Ishikawa (cell line): ENCODE results near the gene TMEM94.

Experiments used
- CEBPB ChIP-seq: IDR thresholded peaks from 2 replicates; pipeline ENCODE4 v1.6.1; 2012
- CREB1 ChIP-seq: IDR thresholded peaks from 2 replicates; pipeline ENCODE4 v1.6.1; 2012; ENCODE audit warnings: low read depth
- EGR1 ChIP-seq: IDR thresholded peaks from 2 replicates; pipeline ENCODE4 v1.6.1; 2012
- EP300 ChIP-seq: IDR thresholded peaks from 2 replicates; pipeline ENCODE4 v1.6.1; 2012; ENCODE audit warnings: borderline replicate concordance
- FOXM1 ChIP-seq: IDR thresholded peaks from 2 replicates; pipeline ENCODE4 v1.6.1; 2012; ENCODE audit warnings: low read depth, borderline replicate concordance
- NFIC ChIP-seq: IDR thresholded peaks from 2 replicates; pipeline ENCODE4 v1.6.1; 2012
- RAD21 ChIP-seq: IDR thresholded peaks from 2 replicates; pipeline ENCODE4 v1.6.1; 2012; ENCODE audit warnings: low read depth
- TAF1 ChIP-seq: IDR thresholded peaks from 2 replicates; pipeline ENCODE4 v1.6.1; 2012; ENCODE audit warnings: low read depth, mild to moderate bottlenecking
- TCF12 ChIP-seq: IDR thresholded peaks from 2 replicates; pipeline ENCODE4 v1.6.1; 2012; ENCODE audit warnings: low read depth
- TEAD4 ChIP-seq: IDR thresholded peaks from 2 replicates; pipeline ENCODE4 v1.6.1; 2012
- YY1 ChIP-seq: IDR thresholded peaks from 2 replicates; pipeline ENCODE4 v1.6.1; 2012; ENCODE audit warnings: low read depth
- ZBTB7A ChIP-seq: IDR thresholded peaks from 2 replicates; pipeline ENCODE4 v1.6.1; 2012; ENCODE audit warnings: low read depth
- TF ChIP-seq, protein P1 (sequence below): IDR thresholded peaks from 2 replicates; pipeline ENCODE4 v1.6.1; 2012
- TF ChIP-seq, protein P2 (sequence below): IDR thresholded peaks from 2 replicates; pipeline ENCODE4 v1.6.1; 2012
- TF ChIP-seq, protein P3 (sequence below): IDR thresholded peaks from 2 replicates; pipeline ENCODE4 v1.6.1; 2012; ENCODE audit warnings: low read depth, mild to moderate bottlenecking

TMEM94 gene

DNA sequence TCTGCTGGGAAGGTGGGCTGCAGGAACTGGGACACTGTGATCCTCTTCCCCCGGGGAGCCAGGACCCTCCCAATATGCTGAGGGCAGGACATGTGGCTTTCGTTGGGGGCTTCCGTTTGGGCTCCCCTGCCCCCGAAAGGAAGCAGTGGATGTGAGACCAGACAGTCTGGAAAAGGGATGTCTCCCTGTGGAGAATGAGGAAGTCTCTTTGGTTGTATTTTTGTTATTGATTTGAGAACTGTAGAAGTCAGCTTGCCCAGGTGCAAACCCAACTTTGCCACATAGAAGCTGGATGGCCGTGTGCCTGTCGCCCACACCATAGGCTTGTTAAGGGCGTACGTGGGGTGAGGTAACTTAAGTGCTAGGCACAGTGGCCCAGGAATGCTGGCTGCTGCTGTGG lies 87.8 kb downstream of the TMEM94 start:
- TF ChIP-seq TAF1: no peak
- no peak for TF ChIP-seq ZBTB7A
- TF ChIP-seq FOXM1: no peak
- no peak for TF ChIP-seq YY1
- no peak for TF ChIP-seq EGR1
- no peak for TF ChIP-seq TCF12
- no peak for TF ChIP-seq EP300
- no peak for TF ChIP-seq RAD21

DNA sequence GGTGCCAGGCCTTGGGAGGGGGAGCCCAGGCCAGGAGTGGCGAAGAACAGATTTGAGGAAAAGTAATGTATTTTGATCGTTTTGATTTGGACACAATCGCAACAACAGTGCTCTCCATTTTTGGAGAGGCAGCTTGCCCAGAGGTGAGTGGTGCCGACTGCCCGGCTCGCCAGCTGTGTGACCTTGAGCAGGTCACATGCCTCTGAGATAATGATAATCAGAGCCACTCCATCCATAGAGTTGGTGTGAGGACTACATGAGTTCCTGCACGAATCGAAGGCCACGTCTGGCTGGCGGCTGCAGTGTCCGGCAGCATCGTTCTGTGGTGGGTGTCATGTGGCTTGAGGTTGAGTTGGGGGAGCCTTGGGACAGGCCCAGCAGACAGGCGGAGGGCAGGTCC lies 89.7 kb downstream of the TMEM94 start:
- TF ChIP-seq TEAD4 (no peak), NFIC (no peak)

DNA sequence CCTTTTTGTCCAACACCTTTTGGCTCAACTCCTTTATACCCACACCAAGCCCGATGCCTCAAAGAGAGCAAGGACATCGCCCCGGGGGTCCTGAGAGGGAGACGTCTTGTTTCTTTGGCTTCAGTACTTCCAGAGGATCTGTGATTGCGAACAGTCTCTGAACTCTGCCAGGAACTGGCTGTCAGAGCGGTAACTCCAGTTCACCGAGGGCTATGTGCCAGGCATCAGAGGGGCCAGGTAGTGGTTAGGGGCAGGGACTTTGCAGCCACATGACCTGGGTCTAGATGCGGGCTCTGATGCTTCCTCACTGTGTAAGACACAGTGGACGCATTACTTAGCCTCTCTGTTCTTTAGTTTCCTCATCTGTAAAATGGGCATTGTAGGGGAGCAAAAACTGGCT lies 90.7 kb downstream of the TMEM94 start:
- TF ChIP-seq, protein P1, sequence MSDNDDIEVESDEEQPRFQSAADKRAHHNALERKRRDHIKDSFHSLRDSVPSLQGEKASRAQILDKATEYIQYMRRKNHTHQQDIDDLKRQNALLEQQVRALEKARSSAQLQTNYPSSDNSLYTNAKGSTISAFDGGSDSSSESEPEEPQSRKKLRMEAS: no peak
- TF ChIP-seq CEBPB (no peak), TAF1 (no peak), EP300 (no peak), ZBTB7A (no peak), TCF12 (no peak), FOXM1 (no peak)

DNA sequence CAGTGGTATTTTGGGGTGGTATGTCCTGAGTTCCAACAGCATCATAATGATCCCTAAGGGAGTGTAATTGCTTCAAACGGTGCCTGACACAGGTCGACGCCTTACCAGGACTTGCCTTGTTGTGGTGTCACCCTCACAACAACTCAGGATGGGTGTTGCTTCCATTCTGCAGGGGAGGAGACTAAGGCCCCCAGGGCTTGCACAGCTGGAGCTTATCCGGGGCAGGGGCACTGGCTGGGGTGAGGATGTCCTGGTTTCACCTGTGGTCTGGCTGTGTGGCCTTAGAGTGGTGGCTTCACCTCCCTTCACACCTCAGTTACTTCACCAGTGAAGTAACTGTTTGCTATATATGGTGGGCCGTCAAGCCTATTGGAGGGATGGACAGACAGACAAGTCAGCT lies 92.4 kb downstream of the TMEM94 start:
- TF ChIP-seq EP300: no peak
- TF ChIP-seq TEAD4: no peak
- TF ChIP-seq, protein P1: no peak
- TF ChIP-seq CREB1: no peak
- TF ChIP-seq NFIC: no peak
- no peak for TF ChIP-seq RAD21
- TF ChIP-seq YY1: no peak
- TF ChIP-seq TCF12: no peak
- TF ChIP-seq FOXM1: no peak
- TF ChIP-seq EGR1: no peak
- TF ChIP-seq CEBPB: no peak
- TF ChIP-seq, protein P2, sequence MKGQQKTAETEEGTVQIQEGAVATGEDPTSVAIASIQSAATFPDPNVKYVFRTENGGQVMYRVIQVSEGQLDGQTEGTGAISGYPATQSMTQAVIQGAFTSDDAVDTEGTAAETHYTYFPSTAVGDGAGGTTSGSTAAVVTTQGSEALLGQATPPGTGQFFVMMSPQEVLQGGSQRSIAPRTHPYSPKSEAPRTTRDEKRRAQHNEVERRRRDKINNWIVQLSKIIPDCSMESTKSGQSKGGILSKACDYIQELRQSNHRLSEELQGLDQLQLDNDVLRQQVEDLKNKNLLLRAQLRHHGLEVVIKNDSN: no peak
- no peak for TF ChIP-seq ZBTB7A
- TF ChIP-seq, protein P3, sequence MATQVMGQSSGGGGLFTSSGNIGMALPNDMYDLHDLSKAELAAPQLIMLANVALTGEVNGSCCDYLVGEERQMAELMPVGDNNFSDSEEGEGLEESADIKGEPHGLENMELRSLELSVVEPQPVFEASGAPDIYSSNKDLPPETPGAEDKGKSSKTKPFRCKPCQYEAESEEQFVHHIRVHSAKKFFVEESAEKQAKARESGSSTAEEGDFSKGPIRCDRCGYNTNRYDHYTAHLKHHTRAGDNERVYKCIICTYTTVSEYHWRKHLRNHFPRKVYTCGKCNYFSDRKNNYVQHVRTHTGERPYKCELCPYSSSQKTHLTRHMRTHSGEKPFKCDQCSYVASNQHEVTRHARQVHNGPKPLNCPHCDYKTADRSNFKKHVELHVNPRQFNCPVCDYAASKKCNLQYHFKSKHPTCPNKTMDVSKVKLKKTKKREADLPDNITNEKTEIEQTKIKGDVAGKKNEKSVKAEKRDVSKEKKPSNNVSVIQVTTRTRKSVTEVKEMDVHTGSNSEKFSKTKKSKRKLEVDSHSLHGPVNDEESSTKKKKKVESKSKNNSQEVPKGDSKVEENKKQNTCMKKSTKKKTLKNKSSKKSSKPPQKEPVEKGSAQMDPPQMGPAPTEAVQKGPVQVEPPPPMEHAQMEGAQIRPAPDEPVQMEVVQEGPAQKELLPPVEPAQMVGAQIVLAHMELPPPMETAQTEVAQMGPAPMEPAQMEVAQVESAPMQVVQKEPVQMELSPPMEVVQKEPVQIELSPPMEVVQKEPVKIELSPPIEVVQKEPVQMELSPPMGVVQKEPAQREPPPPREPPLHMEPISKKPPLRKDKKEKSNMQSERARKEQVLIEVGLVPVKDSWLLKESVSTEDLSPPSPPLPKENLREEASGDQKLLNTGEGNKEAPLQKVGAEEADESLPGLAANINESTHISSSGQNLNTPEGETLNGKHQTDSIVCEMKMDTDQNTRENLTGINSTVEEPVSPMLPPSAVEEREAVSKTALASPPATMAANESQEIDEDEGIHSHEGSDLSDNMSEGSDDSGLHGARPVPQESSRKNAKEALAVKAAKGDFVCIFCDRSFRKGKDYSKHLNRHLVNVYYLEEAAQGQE: no peak
- no peak for TF ChIP-seq TAF1
